GM18907 (cell line): ENCODE data around the gene MLANA.
"Not testable (repeated sequence)": the region's sequence is repeated elsewhere in the genome, so short reads cannot be mapped to it uniquely, and the experiment has no call there.

Source experiments
- ATAC-seq: cut with Tn5 transposase; IDR thresholded peaks from one replicate; pipeline ENCODE4 v1.9.1; 2021; ENCODE audit warnings: mild to moderate bottlenecking, moderate library complexity; ENCODE audit not compliant: unreplicated experiment

Gene MLANA

GRCh38 chr9:5869315-5870019 lies 21.2 kb upstream of the MLANA start:
- ATAC-seq, result no peak

- no peak for ATAC-seq
These were observed 20.7 kb upstream of the MLANA start for GRCh38 chr9:5870020-5870339.

- no peak for ATAC-seq
These were observed 20.0 kb upstream of the MLANA start for GRCh38 chr9:5870691-5871090.

- ATAC-seq, result no peak
These were observed 18.9 kb upstream of the MLANA start for GRCh38 chr9:5871785-5872184.

GRCh38 chr9:5872511-5872910 lies 18.2 kb upstream of the MLANA start:
- ATAC-seq, result no peak

- no peak for ATAC-seq
These were observed 17.2 kb upstream of the MLANA start for GRCh38 chr9:5873439-5873838.

GRCh38 chr9:5874048-5874447 lies 16.6 kb upstream of the MLANA start:
- ATAC-seq, result no peak

- ATAC-seq, result no peak
These were observed 14.7 kb upstream of the MLANA start for GRCh38 chr9:5876026-5876425.

- no peak for ATAC-seq
These were observed 14.0 kb upstream of the MLANA start for GRCh38 chr9:5876711-5877110.

GRCh38 chr9:5879419-5880181 lies 11.1 kb upstream of the MLANA start:
- ATAC-seq, result no peak

- not testable (repeated sequence) for ATAC-seq
These were observed 8.3 kb upstream of the MLANA start for GRCh38 chr9:5882244-5883012.

- ATAC-seq, result no peak
These were observed 6.5 kb upstream of the MLANA start for GRCh38 chr9:5884191-5884590.

GRCh38 chr9:5886114-5886939 lies 4.4 kb upstream of the MLANA start:
- peak; percentile 95 for ATAC-seq

- no peak for ATAC-seq
These were observed 1.9 kb downstream of the MLANA start for GRCh38 chr9:5892456-5893133.

GRCh38 chr9:5893134-5893505 lies 2.4 kb downstream of the MLANA start:
- ATAC-seq, result no peak

- no peak for ATAC-seq
These were observed 3.0 kb downstream of the MLANA start for GRCh38 chr9:5893591-5894236.

GRCh38 chr9:5894237-5894959 lies 3.7 kb downstream of the MLANA start:
- no peak for ATAC-seq

- ATAC-seq, result no peak
These were observed 5.1 kb downstream of the MLANA start for GRCh38 chr9:5895782-5896181.

- ATAC-seq, result no peak
These were observed 6.2 kb downstream of the MLANA start for GRCh38 chr9:5896863-5897262.
